Endothelial cell of umbilical vein (primary cell): ENCODE results near the gene MEI1. TPM values are rescaled to one million over a fixed set of nuclear protein-coding genes. Genes with fewer than 3 reads are reported as not detected.

Source experiments
- BruUV-seq: library from RNA; stranded (reverse); fragments of 400-500 nt; replicated peaks from 2 replicates; lab custom pipeline; 2021; lab: Mats Ljungman, UMichigan
- CTCF ChIA-PET: fragments of 300-600, 350-600 bp; sonication (Branson Sonifier 250); formaldehyde crosslinking; loops from one replicate; lab custom pipeline; 2021; ENCODE audit warnings: antibody characterized with exemption, inconsistent platforms; lab: Charles Lee
- POLR2A ChIA-PET: fragments of 300-600, 350-600 bp; sonication (Branson Sonifier 250); formaldehyde crosslinking; loops from one replicate; lab custom pipeline; 2021; ENCODE audit warnings: antibody characterized with exemption, inconsistent platforms; lab: Charles Lee
- DNase-seq: peaks from one replicate; pipeline ENCODE4 v3.0.0-alpha.2; 2011; ENCODE audit warnings: low read depth, low spot score
- FAIRE-seq: peaks from 2 replicates; lab custom pipeline; 2011; peaks lifted over from hg19 to GRCh38; lab: Jason Lieb, UNC
- H2AFZ ChIP-seq: 2 replicates; pipeline ENCODE4 v1.6.0; 2012; ENCODE audit warnings: low read depth, low read length, control low read depth, inconsistent platforms
- H3K27ac ChIP-seq: 2 replicates; pipeline ENCODE4 v1.5.1; 2011; ENCODE audit warnings: low read depth, mild to moderate bottlenecking, control low read depth, low read length, moderate library complexity; ENCODE audit not compliant: insufficient read depth
- H3K27me3 ChIP-seq, 2 experiments: 2 replicates each; pipeline versions ENCODE4 v1.6.0 to v1.6.1; 2011; ENCODE audit warnings: low read length in 2 of 2, mixed read lengths in 1 of 2; ENCODE audit not compliant: control insufficient read depth in 2 of 2, insufficient read depth in 2 of 2
- H3K36me3 ChIP-seq, 2 experiments: 2 replicates in 1 of 2; 3 replicates in 1 of 2; pipeline ENCODE4 v1.5.1; 2011; ENCODE audit warnings: low read length in 2 of 2, mild to moderate bottlenecking in 1 of 2, moderate library complexity in 1 of 2; ENCODE audit not compliant: control insufficient read depth in 2 of 2, insufficient read depth in 2 of 2; ENCODE audit errors: extremely low read depth in 1 of 2
- H3K4me1 ChIP-seq: 3 replicates; pipeline ENCODE4 v1.5.1; 2011; ENCODE audit warnings: mild to moderate bottlenecking, low read length; ENCODE audit not compliant: control insufficient read depth, insufficient read depth; ENCODE audit errors: extremely low read depth
- H3K4me2 ChIP-seq: 2 replicates; pipeline ENCODE4 v1.6.1; 2011; ENCODE audit warnings: low read length, control low read depth, mixed read lengths; ENCODE audit not compliant: insufficient read depth
- H3K4me3 ChIP-seq, 3 experiments: fragments of 200-600 bp in 1 of 3; sonication (generic), shearing (Covaris generic) in 1 of 3; replicated peaks in 1 of 3; 2 replicates each; pipeline ENCODE4 v1.5.1; 2011 to 2016; ENCODE audit warnings: control low read depth in 3 of 3, low read length in 3 of 3, mild to moderate bottlenecking in 2 of 3, inconsistent platforms in 1 of 3, low read depth in 1 of 3, moderate library complexity in 1 of 3; ENCODE audit not compliant: insufficient read depth in 1 of 3
- H3K79me2 ChIP-seq: 2 replicates; pipeline ENCODE4 v1.6.0; 2012; ENCODE audit warnings: low read length, inconsistent platforms; ENCODE audit not compliant: control insufficient read depth, insufficient read depth
- H3K9ac ChIP-seq: replicated peaks from 2 replicates; pipeline ENCODE3; 2011; ENCODE audit warnings: low read length, control low read depth; ENCODE audit not compliant: insufficient read depth; ENCODE audit errors: extremely low read depth
- H3K9me1 ChIP-seq: replicated peaks from 3 replicates; pipeline ENCODE4 v1.6.0; 2011; ENCODE audit warnings: mild to moderate bottlenecking, low read length; ENCODE audit not compliant: control insufficient read depth, insufficient read depth; ENCODE audit errors: extremely low read depth
- H3K9me3 ChIP-seq: replicated peaks from 2 replicates; pipeline ENCODE4 v1.5.1; 2012; ENCODE audit warnings: low read length, inconsistent platforms; ENCODE audit not compliant: control insufficient read depth, insufficient read depth
- H4K20me1 ChIP-seq: replicated peaks from 2 replicates; pipeline ENCODE3; 2011; ENCODE audit warnings: mild to moderate bottlenecking, low read length; ENCODE audit not compliant: control insufficient read depth, insufficient read depth; ENCODE audit errors: extremely low read depth
- CTCF ChIP-seq, 2 donors: IDR thresholded peaks; 1 replicate in 1 of 2; 2 replicates in 1 of 2; pipeline ENCODE4 v1.5.1; 2011; ENCODE audit warnings: low read length in 2 of 2, mild to moderate bottlenecking in 2 of 2, moderate library complexity in 2 of 2, control low read depth in 1 of 2, inconsistent platforms in 1 of 2, low read depth in 1 of 2; ENCODE audit not compliant: insufficient read depth in 1 of 2; ENCODE audit errors: extremely low read depth in 1 of 2
- EZH2 ChIP-seq: IDR thresholded peaks from 2 replicates; pipeline ENCODE4 v1.6.1; 2012; ENCODE audit warnings: borderline replicate concordance, low read depth, mild to moderate bottlenecking, moderate library complexity, low read length, inconsistent platforms; ENCODE audit not compliant: severe bottlenecking
- GATA2 ChIP-seq: IDR thresholded peaks from 2 replicates; pipeline ENCODE4 v1.7.0; 2011; ENCODE audit warnings: low read depth, mild to moderate bottlenecking, moderate library complexity, mixed read lengths, low read length; ENCODE audit not compliant: insufficient read length, insufficient read depth
- MAX ChIP-seq: IDR thresholded peaks from 2 replicates; pipeline ENCODE4 v1.6.1; 2011; ENCODE audit not compliant: insufficient read depth, insufficient read length
- MYC ChIP-seq: IDR thresholded peaks from one replicate; pipeline ENCODE4 v1.6.1; 2011; ENCODE audit warnings: mild to moderate bottlenecking, low read depth, low read length
- POLR2A ChIP-seq: IDR thresholded peaks from 2 replicates; pipeline ENCODE4 v1.6.1; 2012; ENCODE audit warnings: low read depth, mild to moderate bottlenecking, control low read depth, low read length
- dilution Hi-C: fragments of 300-500 bp; cut with MboI; formaldehyde crosslinking; loops from one replicate; pipeline ENCODE4 v1.15.0; 2019; ENCODE audit warnings: low sequenced_read_pairs; ENCODE audit not compliant: extremely low pct_ligation_motif_present
- intact Hi-C: fragments of 100-400 bp; cut with micrococcal nuclease; formaldehyde crosslinking; loops from one replicate; pipeline ENCODE4 v1.10.0; 2022
- polyA plus RNA-seq, 4 experiments: library from polyadenylated mRNA; depleted of rRNA in 3 of 4; stranded (reverse) in 3 of 4; unstranded in 1 of 4; fragments of >200 nt; gene quantifications; 2 replicates each; pipeline versions ENCODE4 v1.2.1 to v1.2.3, GENCODE V29; 2011 to 2012; ENCODE audit warnings: missing spikeins in 1 of 4
- total RNA-seq: library from RNA; stranded (reverse); gene quantifications from 2 replicates; pipeline ENCODE4 v1.2.3, GENCODE V29; 2021

MEI1 gene
- total and polyA plus RNA-seq, 2 donors (not counting 3 experiments of a cell fraction or from before 2014, with no cell fraction given) = 1.5 to 1.9 TPM

GRCh38 chr22:41762980-41763779, 63.9 kb downstream of the MEI1 start:
- peak; percentile 16 for DNase-seq
- Histone ChIP-seq H3K79me2 (no peaks in the 10 kb centered on the region), H3K4me2 (no peak overlapping the region), H3K9me1 (no peaks in the 10 kb centered on the region), H2AFZ (no peak overlapping the region), H3K4me1 (peaks cover under 1% of the 10 kb centered on the region), H3K36me3 (no peaks in the 10 kb centered on the region), H3K27me3 (peaks cover 0 to 3% of the 10 kb centered on the region in 2 experiments), H3K27ac (no peak overlapping the region), H4K20me1 (no peaks in the 10 kb centered on the region), H3K4me3 (no peak overlapping the region), H3K9ac (no peak overlapping the region), H3K9me3 (no peaks in the 10 kb centered on the region)
- ChIA-PET CTCF (interaction anchor here (0.7 to 2.5 kb wide), 10 partner anchors 16 to 163 kb away, joined by 3 to 17 read pairs (median 4); partner anchors contain the start of gene CCDC134), POLR2A (no interaction called here)
- TF ChIP-seq EZH2 (no peak), MYC (no peak), GATA2 (no peak), MAX (no peak), CTCF (IDR thresholded peaks at IDR 0.05; ENCODE audit: extremely low read depth in 1 of 2, insufficient read depth in 1 of 2, low read depth in 1 of 2, low read length in 2 of 2) (peak; percentile 31 to 49), POLR2A (no peak)
- dilution Hi-C loops (no loop called here), intact Hi-C loops (loop anchor here (2.0 kb wide), 1 partner anchor 18 kb away; no protein-coding TSS in a partner anchor)
- BruUV-seq = no TSS peak
- peak; percentile 44 for FAIRE-seq
